Fibroblast of skin of right biceps (primary cell): ENCODE data around the gene TNFRSF21.
A peak's percentile ranks its signal among the peaks of the same experiment; 100 is the strongest.
"Not testable (repeated sequence)": the region's sequence is repeated elsewhere in the genome, so short reads cannot be mapped to it uniquely, and the experiment has no call there.

Experiments used
- DNase-seq: peaks from one replicate; pipeline ENCODE4 v3.0.0-alpha.2; 2013

TNFRSF21 gene

GRCh38 chr6:47247227-47247797 lies 62.4 kb downstream of the TNFRSF21 start:
- DNase-seq: no peak

- DNase-seq: no peak
These were observed 63.2 kb downstream of the TNFRSF21 start for GRCh38 chr6:47246551-47246950.

GRCh38 chr6:47245745-47246371 lies 63.8 kb downstream of the TNFRSF21 start:
- DNase-seq: no peak

GRCh38 chr6:47242483-47243386 lies 67.0 kb downstream of the TNFRSF21 start:
- peak; percentile 85 for DNase-seq

GRCh38 chr6:47241742-47242482 lies 67.8 kb downstream of the TNFRSF21 start:
- no peak for DNase-seq

GRCh38 chr6:47240277-47240890 lies 69.3 kb downstream of the TNFRSF21 start:
- DNase-seq: no peak

- DNase-seq: no peak
These were observed 70.2 kb downstream of the TNFRSF21 start for GRCh38 chr6:47239546-47239945.

- DNase-seq: no peak
These were observed 71.2 kb downstream of the TNFRSF21 start for GRCh38 chr6:47238456-47238995.

DNA sequence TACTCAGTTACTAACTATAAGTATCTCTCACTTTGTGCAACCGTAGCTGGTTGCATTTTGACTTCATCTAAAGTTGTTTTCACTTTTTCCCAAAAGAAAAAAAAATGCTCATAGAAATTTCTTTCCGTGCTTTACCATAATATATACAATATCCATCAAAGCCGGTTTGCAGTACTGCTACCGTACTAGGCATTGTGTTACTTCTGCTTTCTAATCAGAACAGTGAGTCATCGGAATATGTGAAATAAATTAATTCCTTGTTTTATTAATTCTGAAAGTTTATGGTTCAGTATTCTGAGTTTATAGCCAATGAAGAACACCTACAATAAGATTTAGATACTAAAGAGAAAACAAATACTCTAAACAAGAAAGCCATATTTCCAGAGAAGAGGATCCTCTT lies 72.5 kb downstream of the TNFRSF21 start:
- no peak for DNase-seq

DNA sequence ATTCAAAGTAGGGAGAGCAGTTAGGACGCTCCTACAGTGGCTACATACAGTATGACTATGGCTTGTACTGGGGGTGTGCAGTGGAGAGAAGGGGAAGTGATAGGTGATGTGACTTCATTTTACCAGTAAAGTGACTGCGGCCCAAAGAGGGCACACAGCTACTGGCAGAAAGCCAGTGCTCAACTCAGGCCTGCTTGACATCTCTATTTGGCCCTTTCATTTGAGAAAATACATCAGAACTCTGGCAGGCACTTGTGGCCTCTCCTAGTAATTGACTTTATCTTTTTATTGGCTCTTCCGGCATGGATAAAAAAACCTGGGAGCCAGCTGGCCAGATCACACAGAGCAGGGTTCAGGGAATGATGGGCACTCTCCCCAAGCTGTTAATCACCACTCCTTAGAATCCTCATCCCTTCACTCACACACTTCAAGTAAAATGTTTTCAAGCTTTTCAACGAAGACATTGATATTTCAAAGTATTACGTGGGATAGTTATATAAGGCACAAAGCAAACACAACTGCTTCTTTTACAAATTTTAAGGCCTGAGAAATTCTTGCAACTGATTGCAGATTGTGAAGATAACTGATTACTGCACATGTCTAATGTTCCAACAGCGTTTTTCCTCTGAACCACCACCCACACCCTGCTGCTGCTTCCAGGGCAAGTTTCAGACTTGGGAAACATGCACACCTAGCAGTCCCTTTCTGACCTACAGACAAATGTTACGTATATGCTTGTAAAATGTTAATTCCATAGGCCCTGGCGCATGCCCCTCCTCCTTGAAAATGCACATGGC lies 73.5 kb downstream of the TNFRSF21 start:
- no peak for DNase-seq

DNA sequence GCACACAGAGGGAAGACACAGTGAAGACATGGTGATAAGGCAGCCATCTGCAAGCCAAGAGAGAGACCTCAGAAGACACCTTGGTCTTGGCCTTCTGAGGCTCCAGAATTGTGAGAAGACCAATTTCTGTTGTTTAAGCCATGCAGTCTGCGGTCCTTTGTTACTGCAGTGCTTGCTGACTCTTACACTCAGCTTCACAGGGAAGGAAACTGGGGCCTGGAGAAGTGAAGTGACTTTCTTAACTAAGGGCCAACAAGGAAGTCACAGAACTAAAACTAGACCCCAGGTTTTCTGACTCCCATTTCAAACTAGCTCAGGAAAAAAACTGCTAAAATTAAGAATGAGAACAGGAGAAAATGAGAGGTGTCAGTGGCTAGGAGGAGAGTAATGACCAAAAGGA lies 74.3 kb downstream of the TNFRSF21 start:
- no peak for DNase-seq

GRCh38 chr6:47234266-47234933 lies 75.3 kb downstream of the TNFRSF21 start:
- DNase-seq: no peak

DNA sequence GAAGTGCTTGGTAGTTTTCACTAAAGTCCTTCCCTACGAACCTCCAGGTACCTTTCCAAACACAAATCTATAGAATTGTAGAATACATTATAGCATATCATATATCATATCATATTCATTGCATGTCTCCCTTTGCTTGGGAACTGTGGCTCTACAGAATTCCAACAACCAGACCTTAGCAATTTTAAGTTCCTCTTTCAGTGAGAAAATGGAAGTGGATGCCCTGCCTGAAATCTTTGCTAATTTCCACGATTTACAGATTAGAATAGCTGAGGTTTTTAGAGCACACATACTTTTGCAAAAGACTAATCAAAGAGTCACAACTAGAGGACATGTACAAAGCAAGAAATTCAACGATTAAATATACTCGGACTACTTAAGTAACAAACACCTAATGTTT lies 78.6 kb downstream of the TNFRSF21 start:
- no peak for DNase-seq

GRCh38 chr6:47230579-47230978 lies 79.1 kb downstream of the TNFRSF21 start:
- DNase-seq: no peak

DNA sequence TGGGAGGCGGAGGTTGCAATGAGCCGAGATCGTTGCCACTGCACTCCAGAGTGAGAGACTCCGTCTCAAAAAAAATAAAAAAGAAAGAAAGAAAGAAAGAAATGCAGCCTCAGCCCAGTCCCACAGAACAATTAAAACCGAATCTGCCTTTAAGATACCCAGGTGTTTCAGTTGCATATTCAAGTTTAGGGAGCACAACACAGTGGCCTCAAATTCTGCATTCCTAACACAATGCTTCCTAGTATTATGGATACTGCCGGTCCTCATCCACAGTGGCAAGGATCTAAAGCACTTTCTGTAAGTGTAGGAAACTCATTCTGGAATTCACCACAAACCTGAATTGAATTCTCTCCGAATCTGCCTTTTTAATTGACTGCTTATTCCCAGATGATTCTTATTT lies 80.5 kb downstream of the TNFRSF21 start:
- no peak for DNase-seq

GRCh38 chr6:47228093-47228492 lies 81.6 kb downstream of the TNFRSF21 start:
- DNase-seq: not testable (repeated sequence)

DNA sequence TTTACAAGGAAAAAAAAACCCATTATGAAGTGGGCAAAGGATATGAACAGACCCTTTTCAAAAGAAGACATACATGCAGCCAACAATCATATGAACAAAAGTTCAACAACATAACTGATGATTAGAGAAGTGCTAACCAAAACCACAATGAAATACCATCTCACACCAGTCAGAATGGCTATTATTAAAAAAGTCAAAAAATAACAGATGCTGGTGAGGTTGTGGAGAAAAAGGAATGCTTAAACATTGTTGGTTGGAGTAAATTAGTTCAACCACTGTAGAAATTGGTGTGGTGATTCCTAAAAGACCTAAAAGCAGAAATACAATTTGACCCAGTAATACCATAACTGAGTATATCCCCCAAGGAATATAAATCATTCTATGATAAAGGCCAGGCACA lies 86.5 kb downstream of the TNFRSF21 start:
- peak; percentile 33 for DNase-seq

GRCh38 chr6:47221565-47221964 lies 88.1 kb downstream of the TNFRSF21 start:
- no peak for DNase-seq

- peak; percentile 33 for DNase-seq
These were observed 100.1 kb downstream of the TNFRSF21 start for GRCh38 chr6:47209632-47210031.

- no peak for DNase-seq
These were observed 102.4 kb downstream of the TNFRSF21 start for GRCh38 chr6:47207261-47207660.

DNA sequence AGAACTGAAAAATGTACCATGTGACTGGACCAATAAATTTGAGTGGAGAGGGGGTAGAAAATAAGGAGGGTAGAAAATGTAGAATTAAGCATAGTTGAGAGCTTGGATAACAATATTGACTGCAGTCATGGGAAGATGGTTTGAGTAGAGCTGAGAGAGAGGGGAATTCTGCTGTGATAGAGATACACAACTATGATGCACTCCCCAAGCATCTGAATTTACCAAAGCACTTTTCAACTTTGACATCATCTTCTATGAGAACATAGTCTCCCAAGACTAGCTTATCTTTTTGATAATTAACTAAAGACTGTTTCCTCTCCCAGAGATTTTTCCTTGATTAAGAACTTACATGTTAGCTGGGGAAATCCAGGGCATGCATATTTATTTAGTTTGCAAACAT lies 103.1 kb downstream of the TNFRSF21 start:
- no peak for DNase-seq
